Hepatocyte (in vitro differentiated cells): ENCODE measurements around the gene NUP58. TPM values are rescaled to one million over a fixed set of nuclear protein-coding genes. Genes with fewer than 3 reads are reported as not detected.
"Not testable (repeated sequence)": the region's sequence is repeated elsewhere in the genome, so short reads cannot be mapped to it uniquely, and the experiment has no call there.

Source experiments
- DNase-seq: peaks from one replicate; pipeline ENCODE4 v3.0.0-alpha.2; 2016; ENCODE audit warnings: low spot score
- H2AFZ ChIP-seq: fragments of 200-600 bp; sonication (generic); 2 replicates; pipeline ENCODE4 v1.6.0; 2016; ENCODE audit warnings: antibody characterized with exemption, mild to moderate bottlenecking
- H3K27ac ChIP-seq: fragments of 200-600 bp; sonication (generic); 2 replicates; pipeline ENCODE4 v1.5.1; 2016; ENCODE audit warnings: mild to moderate bottlenecking
- H3K27me3 ChIP-seq: fragments of 200-600 bp; sonication (generic); 2 replicates; pipeline ENCODE4 v1.6.1; 2016
- H3K36me3 ChIP-seq: fragments of 200-600 bp; sonication (generic); replicated peaks from 2 replicates; pipeline ENCODE4 v1.5.1; 2016; ENCODE audit warnings: low read depth; ENCODE audit not compliant: insufficient read depth
- H3K4me1 ChIP-seq: fragments of 200-600 bp; sonication (generic); 2 replicates; pipeline ENCODE4 v1.5.1; 2016; ENCODE audit warnings: mild to moderate bottlenecking, moderate library complexity; ENCODE audit not compliant: insufficient read depth
- H3K4me2 ChIP-seq: fragments of 200-600 bp; sonication (generic); 2 replicates; pipeline ENCODE4 v1.6.0; 2016
- H3K4me3 ChIP-seq: fragments of 200-600 bp; sonication (generic); 2 replicates; pipeline ENCODE4 v1.5.1; 2016; ENCODE audit warnings: mild to moderate bottlenecking
- H3K79me2 ChIP-seq: fragments of 200-600 bp; sonication (generic); 2 replicates; pipeline ENCODE4 v1.6.0; 2017; ENCODE audit warnings: mild to moderate bottlenecking
- H3K9me2 ChIP-seq: fragments of 200-600 bp; sonication (generic); replicated peaks from 2 replicates; pipeline ENCODE4 v1.6.0; 2017; ENCODE audit warnings: mild to moderate bottlenecking; ENCODE audit not compliant: insufficient read depth
- H3K9me3 ChIP-seq: fragments of 200-600 bp; sonication (generic); 2 replicates; pipeline ENCODE4 v1.5.1; 2016; ENCODE audit warnings: low read depth, mild to moderate bottlenecking
- H4K20me1 ChIP-seq: fragments of 200-600 bp; sonication (generic); 2 replicates; pipeline ENCODE4 v1.6.0; 2016; ENCODE audit warnings: mild to moderate bottlenecking; ENCODE audit not compliant: insufficient read depth, poor library complexity, severe bottlenecking
- EZH2 ChIP-seq: fragments of 200-600 bp; sonication (generic); IDR thresholded peaks from 2 replicates; pipeline ENCODE4 v1.6.1; 2016; ENCODE audit warnings: antibody characterized with exemption, mild to moderate bottlenecking, borderline replicate concordance
- EZH2phosphoT487 ChIP-seq: fragments of 200-600 bp; sonication (generic); IDR thresholded peaks from one replicate; pipeline ENCODE4 v1.6.1; 2018; ENCODE audit warnings: antibody characterized with exemption, mild to moderate bottlenecking, low read depth, moderate library complexity; ENCODE audit not compliant: unreplicated experiment, severe bottlenecking
- WGBS: methylation state at CpG from one replicate; pipeline ENCODE4 v1.1.6; 2016; ENCODE audit warnings: low lambda C conversion rate; ENCODE audit errors: missing lambda C conversion rate; 5-methylcytosine and 5-hydroxymethylcytosine counted together
- polyA plus RNA-seq: library from polyadenylated mRNA; unstranded; fragments of >200 nt; fragmentation: Nextera tagmentation; extraction: Ambion mirVana; gene quantifications from 2 replicates; pipeline ENCODE4 v1.2.1, GENCODE V29; 2016
- total RNA-seq: library from RNA; depleted of rRNA; stranded (reverse); fragments of >200 nt; gene quantifications from 2 replicates; pipeline ENCODE4 v1.2.3, GENCODE V29; 2014
- TF ChIP-seq, protein P1 (sequence below): fragments of 200-600 bp; sonication (generic); IDR thresholded peaks from 2 replicates; pipeline ENCODE4 v1.5.1; 2016; ENCODE audit warnings: antibody characterized with exemption, mild to moderate bottlenecking; ENCODE audit not compliant: poor library complexity

NUP58 gene
- total and polyA plus RNA-seq, 2 experiments from 2014 or later, result 16.0 to 61.3 TPM

DNA sequence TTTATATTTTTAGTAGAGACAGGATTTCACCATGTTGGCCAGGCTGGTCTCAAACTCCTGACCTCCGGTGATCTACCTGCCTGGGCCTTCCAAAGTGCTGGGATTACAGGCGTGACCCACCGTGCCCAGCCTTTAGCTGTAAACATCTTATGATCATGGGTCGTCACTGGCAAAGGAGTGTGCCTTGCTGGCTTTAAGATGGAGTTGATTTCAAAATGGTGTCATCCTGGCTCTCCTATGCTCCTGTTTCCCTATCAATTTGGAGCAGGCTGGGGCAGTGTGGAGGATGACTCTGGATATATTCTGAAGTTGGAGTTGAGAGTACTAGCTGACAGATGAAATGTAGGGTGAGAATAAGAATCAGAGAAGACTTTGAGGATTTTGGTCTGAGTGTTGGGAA is 51.9 kb downstream of the NUP58 start:
- no peaks in the 10 kb centered on the region for H3K79me2 ChIP-seq
- WGBS, result 90% methylated on average over 4 of the region's 4 CpGs
- no peak overlapping the region for H3K4me3 ChIP-seq
- H4K20me1 ChIP-seq, result no peaks in the 10 kb centered on the region
- no peaks in the 10 kb centered on the region for H3K4me1 ChIP-seq
- TF ChIP-seq EZH2 (no peak), EZH2phosphoT487 (no peak)
- TF ChIP-seq, protein P1, sequence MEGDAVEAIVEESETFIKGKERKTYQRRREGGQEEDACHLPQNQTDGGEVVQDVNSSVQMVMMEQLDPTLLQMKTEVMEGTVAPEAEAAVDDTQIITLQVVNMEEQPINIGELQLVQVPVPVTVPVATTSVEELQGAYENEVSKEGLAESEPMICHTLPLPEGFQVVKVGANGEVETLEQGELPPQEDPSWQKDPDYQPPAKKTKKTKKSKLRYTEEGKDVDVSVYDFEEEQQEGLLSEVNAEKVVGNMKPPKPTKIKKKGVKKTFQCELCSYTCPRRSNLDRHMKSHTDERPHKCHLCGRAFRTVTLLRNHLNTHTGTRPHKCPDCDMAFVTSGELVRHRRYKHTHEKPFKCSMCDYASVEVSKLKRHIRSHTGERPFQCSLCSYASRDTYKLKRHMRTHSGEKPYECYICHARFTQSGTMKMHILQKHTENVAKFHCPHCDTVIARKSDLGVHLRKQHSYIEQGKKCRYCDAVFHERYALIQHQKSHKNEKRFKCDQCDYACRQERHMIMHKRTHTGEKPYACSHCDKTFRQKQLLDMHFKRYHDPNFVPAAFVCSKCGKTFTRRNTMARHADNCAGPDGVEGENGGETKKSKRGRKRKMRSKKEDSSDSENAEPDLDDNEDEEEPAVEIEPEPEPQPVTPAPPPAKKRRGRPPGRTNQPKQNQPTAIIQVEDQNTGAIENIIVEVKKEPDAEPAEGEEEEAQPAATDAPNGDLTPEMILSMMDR, result no peak
- no peak overlapping the region for H2AFZ ChIP-seq
- no peak overlapping the region for H3K27ac ChIP-seq
- H3K4me2 ChIP-seq, result no peak overlapping the region
- no peaks in the 10 kb centered on the region for H3K36me3 ChIP-seq
- no peaks in the 10 kb centered on the region for H3K9me2 ChIP-seq
- H3K27me3 ChIP-seq, result no peaks in the 10 kb centered on the region
- H3K9me3 ChIP-seq, result no peaks in the 10 kb centered on the region
- no peak for DNase-seq

DNA sequence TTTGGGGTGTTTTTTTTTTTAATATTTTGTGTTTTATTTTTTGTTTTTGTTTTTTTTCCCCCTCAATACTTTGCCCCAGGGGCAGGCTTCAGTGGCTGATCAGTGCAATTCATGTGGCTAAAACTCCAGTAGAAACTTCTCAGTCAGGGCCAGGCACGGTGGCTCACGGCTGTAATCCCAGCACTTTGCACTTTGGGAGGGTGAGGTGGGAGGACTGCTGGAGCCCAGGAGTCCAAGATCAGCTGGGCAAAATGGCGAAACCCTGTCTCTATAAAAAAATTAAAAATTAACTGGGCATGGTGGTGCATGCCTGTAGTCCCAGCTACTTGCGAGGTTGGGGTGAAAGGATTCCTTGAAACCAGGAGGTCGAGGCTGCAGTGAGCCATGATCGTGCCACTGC is 53.0 kb downstream of the NUP58 start:
- DNase-seq, result no peak
- H3K36me3 ChIP-seq, result no peaks in the 10 kb centered on the region
- H3K4me1 ChIP-seq, result no peaks in the 10 kb centered on the region
- no peak overlapping the region for H3K27ac ChIP-seq
- H3K4me2 ChIP-seq, result no peak overlapping the region
- no peaks in the 10 kb centered on the region for H3K9me3 ChIP-seq
- no peak overlapping the region for H2AFZ ChIP-seq
- no peak overlapping the region for H3K4me3 ChIP-seq
- H3K79me2 ChIP-seq, result no peaks in the 10 kb centered on the region
- H3K27me3 ChIP-seq, result no peaks in the 10 kb centered on the region
- no peaks in the 10 kb centered on the region for H4K20me1 ChIP-seq
- TF ChIP-seq EZH2, result no peak
- TF ChIP-seq, protein P1, result no peak
- no peak for TF ChIP-seq EZH2phosphoT487
- 81% methylated on average over 6 of the region's 6 CpGs for WGBS
- H3K9me2 ChIP-seq, result no peaks in the 10 kb centered on the region

DNA sequence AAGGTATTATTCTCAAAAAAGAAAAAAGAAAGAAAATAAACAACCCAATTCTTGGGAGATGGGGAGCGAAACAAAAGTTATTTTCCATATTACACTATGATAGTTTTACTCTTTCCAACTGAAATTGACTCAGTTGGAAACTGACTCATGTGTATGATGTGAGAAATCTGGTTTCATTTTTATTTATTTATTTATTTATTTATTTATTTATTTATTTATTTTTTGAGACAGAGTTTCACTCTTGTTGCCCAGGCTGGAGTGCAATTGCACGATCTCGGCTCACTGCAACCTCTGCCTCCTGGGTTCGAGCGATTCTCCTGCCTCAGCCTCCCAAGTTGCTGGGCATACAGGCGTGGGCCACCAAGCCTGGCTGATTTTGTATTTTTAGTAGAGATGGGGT is 59.0 kb downstream of the NUP58 start:
- H3K4me2 ChIP-seq, H2AFZ ChIP-seq, H3K9me3 ChIP-seq, H3K36me3 ChIP-seq, DNase-seq, H3K27ac ChIP-seq, H3K4me3 ChIP-seq, H3K9me2 ChIP-seq, H4K20me1 ChIP-seq, H3K4me1 ChIP-seq, H3K79me2 ChIP-seq, H3K27me3 ChIP-seq: not testable (repeated sequence)
- 96% methylated on average over 6 of the region's 6 CpGs for WGBS

DNA sequence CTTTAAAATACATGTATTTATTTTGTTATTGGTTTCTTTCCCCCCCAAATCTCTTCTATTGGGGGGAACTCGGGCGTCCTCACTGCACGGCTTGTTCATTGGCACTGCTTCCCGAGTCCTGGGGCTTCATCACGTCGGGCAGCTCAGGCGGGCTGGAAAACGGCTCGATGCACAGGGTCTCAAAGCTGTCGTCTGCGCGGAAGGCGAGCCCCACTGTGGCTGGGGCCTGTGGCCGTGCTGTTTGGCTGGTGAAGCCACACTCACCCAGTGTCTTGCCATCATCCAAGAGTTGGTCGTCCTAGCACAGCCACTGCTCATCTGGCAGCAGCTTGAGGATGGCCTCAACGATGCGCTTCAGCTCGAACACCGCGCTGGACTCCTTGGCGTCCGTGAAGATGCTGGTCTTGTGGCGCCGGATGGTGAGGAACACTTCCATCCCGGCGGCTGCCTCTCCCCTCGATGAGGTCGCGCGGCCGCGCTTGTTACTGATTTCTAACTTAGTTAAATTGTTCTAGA is 64.4 kb downstream of the NUP58 start:
- Histone ChIP-seq H3K4me3 (no peak overlapping the region), H3K36me3 (no peaks in the 10 kb centered on the region), H3K9me3 (no peaks in the 10 kb centered on the region), H3K4me2 (no peak overlapping the region), H4K20me1 (no peaks in the 10 kb centered on the region), H3K4me1 (no peaks in the 10 kb centered on the region), H3K27ac (no peak overlapping the region), H2AFZ (no peak overlapping the region), H3K9me2 (no peaks in the 10 kb centered on the region), H3K79me2 (no peaks in the 10 kb centered on the region), H3K27me3 (peaks cover 28% of the 10 kb centered on the region)
- TF ChIP-seq EZH2phosphoT487 (no peak), EZH2 (no peak)
- TF ChIP-seq, protein P1, result no peak
- DNase-seq, result no peak
- 96% methylated on average over 32 of the region's 32 CpGs for WGBS
